Measurements from ENCODE around the gene SHMT1. TPM values are rescaled to one million over a fixed set of nuclear protein-coding genes. Genes with fewer than 3 reads are reported as not detected.

Gene SHMT1
- polyA plus RNA-seq, 1 donor (not counting 4 experiments of a cell fraction or from before 2014, with no cell fraction given): 15.7 TPM

- Histone ChIP-seq H3K9ac (ENCODE audit: control insufficient read depth, extremely low read depth, insufficient read depth, low read length) (no peak overlapping the region), H3K9me1 (ENCODE audit: control insufficient read depth, extremely low read depth, insufficient read depth, low read length) (no peaks in the 10 kb centered on the region), H3K9me3 (ENCODE audit: control insufficient read depth, low read depth, low read length) (no peaks in the 10 kb centered on the region), H3K4me2 (ENCODE audit: control insufficient read depth, extremely low read depth, insufficient read depth, low read depth, low read length) (no peak overlapping the region), H3K4me3 (ENCODE audit: control insufficient read depth in 2 of 3, extremely low read depth in 1 of 3, insufficient read depth in 2 of 3, low read depth in 1 of 3, low read length in 3 of 3) (no peak overlapping the region), H4K20me1 (ENCODE audit: control insufficient read depth, extremely low read depth, insufficient read depth, low read length) (no peaks in the 10 kb centered on the region), H3K36me3 (ENCODE audit: control insufficient read depth in 2 of 2, extremely low read depth in 1 of 2, insufficient read depth in 2 of 2, low read length in 2 of 2) (peaks cover 28 to 40% of the 10 kb centered on the region in 2 experiments), H3K4me1 (ENCODE audit: control insufficient read depth, extremely low read depth, insufficient read depth, low read length) (no peaks in the 10 kb centered on the region), H3K79me2 (ENCODE audit: control insufficient read depth, insufficient read depth, low read length) (no peaks in the 10 kb centered on the region), H2AFZ (ENCODE audit: control insufficient read depth, low read length) (no peak overlapping the region), H3K27ac (ENCODE audit: control insufficient read depth, insufficient read depth, low read length) (no peak overlapping the region), H3K27me3 (ENCODE audit: control insufficient read depth, extremely low read depth, insufficient read depth, low read length) (no peaks in the 10 kb centered on the region)
- FAIRE-seq: no peak
- no peak for DNase-seq (ENCODE audit: low read depth, low spot score)
- TF ChIP-seq EZH2 (IDR thresholded peaks at IDR 0.05; ENCODE audit: low read length) (no peak), CTCF (optimal IDR thresholded peaks at IDR 0.05 in 1 of 3, IDR thresholded peaks at IDR 0.05 in 1 of 3, conservative IDR thresholded peaks at IDR 0.05 in 1 of 3; ENCODE audit: extremely low read depth in 1 of 3, insufficient read depth in 2 of 3, low read length in 3 of 3) (no peak)
- dilution Hi-C loops (cut with MboI; ENCODE audit: extremely low pct_ligation_motif_present, low sequenced_read_pairs): no loop called here
These were observed 81.6 kb downstream of the SHMT1 start for GRCh38 chr17:18281788-18282187.

DNA sequence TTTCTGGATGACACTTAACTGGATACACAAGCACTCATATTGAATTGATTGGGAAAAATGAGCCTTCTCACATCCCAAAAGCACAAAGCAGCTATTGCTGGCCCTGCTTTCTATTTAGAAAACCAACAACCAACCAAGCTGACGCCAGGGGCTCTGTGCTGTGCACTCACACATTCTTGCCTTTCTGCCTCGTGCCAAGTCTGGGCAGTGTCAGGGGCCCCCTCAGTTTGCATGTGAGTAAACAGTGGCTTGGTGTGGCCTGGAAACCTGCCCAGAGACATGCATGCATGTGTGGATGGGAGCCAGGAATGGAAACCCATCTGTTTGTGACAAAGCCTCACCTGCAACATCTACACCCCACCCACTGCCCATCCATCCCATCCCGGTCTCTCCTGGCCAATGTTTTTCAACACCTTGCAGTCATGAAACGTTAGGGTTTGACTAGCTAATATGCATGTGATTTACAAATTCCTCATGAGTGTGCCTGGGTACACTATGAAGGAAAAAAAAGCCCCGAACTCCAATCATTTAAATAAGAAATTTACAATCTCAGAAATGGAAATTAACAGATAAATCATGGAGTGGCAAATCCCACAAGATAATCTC lies 82.5 kb downstream of the SHMT1 start:
- no peak for FAIRE-seq
- no peaks in the 10 kb centered on the region for H3K79me2 ChIP-seq (ENCODE audit: control insufficient read depth, insufficient read depth, low read length)
- H3K27ac ChIP-seq (ENCODE audit: control insufficient read depth, insufficient read depth, low read length): no peak overlapping the region
- H3K9ac ChIP-seq (ENCODE audit: control insufficient read depth, extremely low read depth, insufficient read depth, low read length): no peak overlapping the region
- no peaks in the 10 kb centered on the region for H3K9me3 ChIP-seq (ENCODE audit: control insufficient read depth, low read depth, low read length)
- H3K4me1 ChIP-seq (ENCODE audit: control insufficient read depth, extremely low read depth, insufficient read depth, low read length): no peaks in the 10 kb centered on the region
- no peak for DNase-seq (ENCODE audit: low read depth, low spot score)
- no peak overlapping the region for H3K4me2 ChIP-seq (ENCODE audit: control insufficient read depth, extremely low read depth, insufficient read depth, low read depth, low read length)
- no peaks in the 10 kb centered on the region for H4K20me1 ChIP-seq (ENCODE audit: control insufficient read depth, extremely low read depth, insufficient read depth, low read length)
- H2AFZ ChIP-seq (ENCODE audit: control insufficient read depth, low read length): no peak overlapping the region
- no peak overlapping the region for H3K4me3 ChIP-seq (ENCODE audit: control insufficient read depth in 2 of 3, extremely low read depth in 1 of 3, insufficient read depth in 2 of 3, low read depth in 1 of 3, low read length in 3 of 3)
- no peak for TF ChIP-seq CTCF (optimal IDR thresholded peaks at IDR 0.05 in 1 of 3, IDR thresholded peaks at IDR 0.05 in 1 of 3, conservative IDR thresholded peaks at IDR 0.05 in 1 of 3; ENCODE audit: extremely low read depth in 1 of 3, insufficient read depth in 2 of 3, low read length in 3 of 3)
- no peak for TF ChIP-seq EZH2 (IDR thresholded peaks at IDR 0.05; ENCODE audit: low read length)
- no peaks in the 10 kb centered on the region for H3K27me3 ChIP-seq (ENCODE audit: control insufficient read depth, extremely low read depth, insufficient read depth, low read length)
- no peaks in the 10 kb centered on the region for H3K9me1 ChIP-seq (ENCODE audit: control insufficient read depth, extremely low read depth, insufficient read depth, low read length)
- peaks cover 37 to 48% of the 10 kb centered on the region in 2 experiments for H3K36me3 ChIP-seq (ENCODE audit: control insufficient read depth in 2 of 2, extremely low read depth in 1 of 2, insufficient read depth in 2 of 2, low read length in 2 of 2)
- dilution Hi-C loops (cut with MboI; ENCODE audit: extremely low pct_ligation_motif_present, low sequenced_read_pairs): no loop called here
